HEK293 (cell line): ENCODE measurements around the gene RILP.

Source experiments
- CTCF ChIP-seq: fragments of 450-650 bp; formaldehyde crosslinking; IDR thresholded peaks from 2 replicates; pipeline ENCODE4 v1.5.1; 2016; ENCODE audit warnings: missing biosample characterization, missing genetic modification characterization
- GLI4 ChIP-seq: fragments of 450-650 bp; formaldehyde crosslinking; IDR thresholded peaks from 2 replicates; pipeline ENCODE4 v1.5.1; 2016; ENCODE audit warnings: missing biosample characterization, missing genetic modification characterization
- RBAK ChIP-seq: fragments of 450-650 bp; formaldehyde crosslinking; IDR thresholded peaks from 2 replicates; pipeline ENCODE4 v1.5.1; 2016; ENCODE audit warnings: missing biosample characterization, missing genetic modification characterization
- REST ChIP-seq: fragments of 450-650 bp; formaldehyde crosslinking; IDR thresholded peaks from 2 replicates; pipeline ENCODE4 v1.5.1; 2016; ENCODE audit warnings: missing biosample characterization, missing genetic modification characterization
- ZBTB8A ChIP-seq: fragments of 450-650 bp; formaldehyde crosslinking; IDR thresholded peaks from 2 replicates; pipeline ENCODE4 v1.5.1; 2016; ENCODE audit warnings: missing biosample characterization, missing genetic modification characterization
- ZNF274 ChIP-seq, 2 experiments: fragments of 200-500 bp in 1 of 2; fragments of 450-650 bp in 1 of 2; sonication (Bioruptor generic) in 1 of 2; formaldehyde crosslinking in 1 of 2; IDR thresholded peaks; 2 replicates each; pipeline versions ENCODE4 v1.5.1 to v1.6.1; 2014 to 2016; ENCODE audit warnings: borderline replicate concordance in 1 of 2, inconsistent platforms in 1 of 2, low read length in 1 of 2, missing biosample characterization in 1 of 2, missing genetic modification characterization in 1 of 2

DNA sequence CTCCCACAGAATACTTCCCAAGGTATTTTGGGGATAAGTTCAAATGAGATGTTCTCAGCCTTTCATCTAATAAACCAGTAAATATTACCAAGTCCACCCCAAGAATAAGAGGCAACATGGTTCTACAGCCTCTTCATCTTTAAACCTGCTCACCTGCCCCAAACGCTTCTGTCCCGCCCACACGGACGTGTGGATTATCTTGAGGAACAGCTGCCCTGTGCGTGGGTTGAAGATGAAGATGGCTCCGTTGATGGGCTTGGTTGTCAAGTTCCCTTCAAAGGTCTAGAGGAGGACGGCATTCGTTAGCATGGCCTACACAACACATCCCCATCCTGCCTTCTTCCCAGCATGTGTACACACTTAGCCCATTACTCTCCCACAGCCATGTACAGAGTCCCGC is 8.4 kb upstream of the RILP start:
- no peak for TF ChIP-seq RBAK (tag by site-specific recombination)
- TF ChIP-seq GLI4 (tag by site-specific recombination) = no peak
- TF ChIP-seq ZNF274 (IDR thresholded peaks at IDR 0.05; ENCODE audit: low read length) = no peak
- no peak for TF ChIP-seq ZNF274 (tag by site-specific recombination; IDR thresholded peaks at IDR 0.05; ENCODE audit: borderline replicate concordance)
- TF ChIP-seq ZBTB8A (tag by site-specific recombination) = no peak
- no peak for TF ChIP-seq CTCF (tag by site-specific recombination)
- no peak for TF ChIP-seq REST (tag by site-specific recombination)
